Stimulated activated CD8-positive, alpha-beta memory T cell treated with anti-CD3 and anti-CD28 coated beads, Interleukin-2, amount 100 ng/mL, for 48 hours (primary cell): Measurements from ENCODE around the gene CDYL.
"Not testable (repeated sequence)": the region's sequence is repeated elsewhere in the genome, so short reads cannot be mapped to it uniquely, and the experiment has no call there.

ENCODE experiments used
- DNase-seq, 2 donors: peaks; one replicate each; pipeline ENCODE4 v3.0.0-alpha.2; 2020; ENCODE audit warnings: low read depth in 2 of 2

Gene CDYL

DNA sequence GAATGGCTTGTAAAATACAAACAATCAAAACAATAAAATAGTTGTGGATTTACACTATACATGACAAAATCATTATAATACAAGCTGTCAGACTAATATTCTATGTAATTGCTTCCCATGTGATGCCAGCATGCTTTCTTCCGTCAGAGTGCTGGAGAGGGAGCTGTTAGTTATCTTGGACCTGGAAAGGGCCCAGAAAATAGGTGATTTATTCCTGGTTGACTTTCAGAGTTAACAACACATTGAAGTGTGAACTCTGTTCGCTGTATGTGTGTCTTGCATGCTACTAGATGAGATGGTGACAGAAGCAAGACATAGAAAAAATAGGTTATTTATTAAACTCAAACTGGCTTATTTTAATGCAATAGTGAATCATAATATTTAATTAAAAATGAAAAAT lies 70.2 kb downstream of the CDYL start:
- no peak for DNase-seq

DNA sequence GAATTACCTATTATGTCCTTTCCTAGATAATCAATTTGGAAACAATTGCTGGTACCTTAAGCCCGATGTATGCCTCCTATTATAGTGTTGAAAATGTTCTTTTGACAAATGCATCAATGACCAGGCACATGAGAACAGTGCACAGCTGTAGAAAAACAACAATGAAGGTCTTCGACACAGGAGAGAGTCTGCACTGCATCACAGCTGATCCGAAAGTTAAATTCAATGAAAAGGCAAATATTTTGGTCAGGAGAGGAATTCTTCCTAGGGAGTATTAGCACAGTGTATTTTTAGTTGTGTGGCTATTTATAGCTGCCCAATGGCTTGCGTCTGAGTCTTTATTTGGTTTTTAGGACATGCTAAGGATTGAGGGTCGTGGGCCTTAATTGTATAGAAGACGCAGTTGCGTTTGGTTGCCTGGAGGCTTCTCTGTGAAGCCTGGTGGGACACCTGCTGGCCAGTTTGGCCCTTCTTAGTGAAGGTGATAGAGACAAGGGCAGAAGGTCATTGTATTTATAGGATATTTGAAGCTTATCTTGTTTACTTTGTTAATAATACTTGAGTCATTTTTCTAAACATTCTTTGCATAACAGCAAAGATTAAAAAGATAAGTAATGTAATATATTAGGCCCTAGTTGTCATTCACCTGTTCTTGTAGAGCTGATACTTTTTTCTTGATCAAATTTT lies 72.3 kb downstream of the CDYL start:
- no peak for DNase-seq

GRCh38 chr6:4849226-4850022 lies 73.2 kb downstream of the CDYL start:
- no peak for DNase-seq

DNA sequence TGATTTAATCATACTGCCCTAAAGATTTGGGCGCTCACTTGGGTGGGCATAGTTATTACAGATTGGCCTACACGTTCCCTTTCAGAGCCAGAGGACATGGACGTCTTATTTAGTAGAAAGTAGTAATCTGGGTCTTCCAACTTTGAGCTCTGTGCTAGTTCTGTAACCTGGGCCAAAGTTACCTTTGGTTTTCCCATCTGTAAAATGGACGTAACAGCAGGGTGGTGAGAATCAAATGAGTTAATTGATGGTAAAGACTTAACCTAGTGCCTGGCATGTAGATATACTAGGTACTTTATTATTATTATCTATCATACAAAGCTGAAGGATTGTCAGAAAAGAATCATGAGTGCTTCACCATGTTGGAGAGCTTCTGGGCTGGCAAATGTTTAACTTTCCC lies 74.8 kb downstream of the CDYL start:
- no peak for DNase-seq

GRCh38 chr6:4852186-4852585 lies 76.0 kb downstream of the CDYL start:
- not testable (repeated sequence) for DNase-seq

DNA sequence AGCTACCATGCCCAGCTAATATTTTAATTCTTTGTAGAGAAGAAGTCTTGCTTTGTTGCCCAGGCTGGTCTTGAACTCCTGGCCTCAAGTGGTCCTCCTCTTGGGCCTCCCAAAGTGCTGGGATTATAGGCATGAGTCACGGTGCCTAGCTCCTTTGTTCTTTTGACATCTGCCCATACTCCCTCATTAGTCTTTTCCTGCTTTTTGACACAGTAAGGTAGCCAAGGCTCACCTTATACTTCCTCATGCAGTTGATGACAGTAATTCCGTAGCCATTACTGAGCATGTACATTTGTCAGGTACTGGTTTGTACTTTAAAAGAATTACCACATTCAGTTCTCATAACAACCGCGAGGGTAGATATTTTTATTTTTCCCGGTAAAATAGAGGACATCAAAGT lies 76.7 kb downstream of the CDYL start:
- DNase-seq: no peak

DNA sequence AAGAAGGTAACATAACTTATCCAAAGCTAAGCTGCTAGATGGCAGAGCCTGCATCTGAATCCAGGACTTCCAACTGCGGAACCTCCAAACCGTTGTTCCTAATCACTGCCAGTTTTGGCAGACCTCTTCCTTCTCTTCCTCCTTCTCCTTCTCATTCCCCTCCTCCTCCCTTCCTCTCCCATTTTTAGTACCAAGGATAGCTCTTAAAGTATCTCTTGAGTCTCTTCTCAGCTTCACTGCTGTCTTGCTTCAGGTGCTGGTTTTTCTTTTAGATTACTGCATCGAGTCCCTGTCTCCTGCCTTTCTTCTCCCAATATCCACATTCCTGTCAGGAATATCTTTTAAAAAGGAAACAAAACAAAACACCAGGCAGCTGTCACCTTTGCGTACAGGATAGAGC lies 77.1 kb downstream of the CDYL start:
- no peak for DNase-seq

DNA sequence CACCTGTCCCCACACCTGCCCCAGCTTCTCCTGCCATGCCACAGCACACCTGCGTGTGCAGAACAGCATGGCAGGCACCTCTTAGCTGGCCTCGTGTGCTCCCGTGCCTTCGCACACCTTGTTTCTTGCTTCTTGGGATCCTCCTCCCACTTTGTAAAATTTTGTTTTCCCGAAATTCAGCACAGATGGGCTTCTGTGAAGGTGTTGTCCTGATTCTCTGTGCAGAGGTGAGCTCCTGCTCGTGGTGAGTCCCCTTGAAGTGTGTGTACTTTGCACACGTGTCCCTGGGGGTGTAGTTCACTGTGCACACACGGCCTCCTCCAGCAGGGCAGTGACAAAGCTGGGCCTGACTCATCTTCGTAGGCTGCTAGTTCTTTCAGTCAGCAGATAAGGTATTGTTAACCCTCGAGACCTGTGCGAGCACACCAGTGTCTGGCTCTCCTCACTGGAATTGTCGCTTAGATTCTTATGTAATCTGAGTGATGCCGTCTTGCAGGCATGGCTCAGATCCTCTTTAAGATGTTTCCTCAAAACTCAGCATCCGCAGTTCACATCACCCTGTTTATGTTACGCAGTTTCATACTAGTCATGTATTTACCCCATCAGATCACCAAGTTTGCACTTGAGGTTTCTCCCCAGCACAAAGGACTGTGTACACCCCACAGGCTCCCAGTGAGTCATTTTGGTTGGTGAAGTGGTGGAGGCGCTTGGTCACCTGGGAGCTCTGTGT lies 77.7 kb downstream of the CDYL start:
- no peak for DNase-seq

- DNase-seq: no peak
Observed at GRCh38 chr6:4856785-4857184, 80.6 kb downstream of the CDYL start.

DNA sequence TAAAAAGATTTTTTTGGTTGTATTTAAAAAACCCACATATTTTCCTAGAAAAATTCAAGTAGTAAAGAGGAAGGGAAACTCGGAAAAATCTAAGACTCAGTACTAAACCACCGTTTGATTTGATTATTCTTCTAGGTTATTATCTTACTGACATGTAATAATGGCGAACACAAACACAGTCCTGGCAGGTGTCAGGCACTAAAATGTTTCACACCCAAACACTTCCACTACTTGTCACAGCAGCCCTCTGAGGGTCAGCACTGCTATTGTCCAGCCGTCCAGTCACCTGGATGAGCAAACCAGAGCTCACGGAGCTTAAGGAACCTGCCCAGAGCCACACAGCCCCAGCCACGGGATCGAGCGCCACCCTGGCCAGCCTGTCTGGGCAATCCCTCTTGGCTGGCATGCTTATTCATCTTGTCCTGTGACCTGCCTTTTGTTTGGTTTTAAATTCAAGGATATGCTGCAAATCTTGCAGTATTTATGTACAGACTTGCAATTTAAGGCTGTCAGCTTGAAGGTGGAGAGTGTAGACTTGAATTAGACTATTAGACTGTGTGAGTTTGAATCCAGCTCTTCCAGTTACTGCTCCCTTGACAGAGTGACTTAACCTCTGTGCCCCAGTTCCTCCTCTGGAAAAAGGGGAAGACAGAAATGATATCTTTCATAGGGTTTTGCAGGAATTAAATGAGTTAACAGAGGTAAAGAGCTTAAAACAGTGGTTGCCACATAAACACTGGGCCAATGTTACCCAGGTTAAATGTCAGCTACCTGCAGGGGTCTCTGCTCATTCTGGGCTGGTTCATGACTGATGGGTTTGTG lies 82.2 kb downstream of the CDYL start:
- no peak for DNase-seq

- no peak for DNase-seq
Observed at GRCh38 chr6:4860387-4860786, 84.2 kb downstream of the CDYL start.

- no peak for DNase-seq
Observed at GRCh38 chr6:4861564-4861963, 85.4 kb downstream of the CDYL start.

- DNase-seq: no peak
Observed at GRCh38 chr6:4864519-4864918, 88.3 kb downstream of the CDYL start.

- not testable (repeated sequence) for DNase-seq
Observed at GRCh38 chr6:4865006-4865405, 88.8 kb downstream of the CDYL start.

- no peak for DNase-seq
Observed at GRCh38 chr6:4870821-4871494, 94.8 kb downstream of the CDYL start.

DNA sequence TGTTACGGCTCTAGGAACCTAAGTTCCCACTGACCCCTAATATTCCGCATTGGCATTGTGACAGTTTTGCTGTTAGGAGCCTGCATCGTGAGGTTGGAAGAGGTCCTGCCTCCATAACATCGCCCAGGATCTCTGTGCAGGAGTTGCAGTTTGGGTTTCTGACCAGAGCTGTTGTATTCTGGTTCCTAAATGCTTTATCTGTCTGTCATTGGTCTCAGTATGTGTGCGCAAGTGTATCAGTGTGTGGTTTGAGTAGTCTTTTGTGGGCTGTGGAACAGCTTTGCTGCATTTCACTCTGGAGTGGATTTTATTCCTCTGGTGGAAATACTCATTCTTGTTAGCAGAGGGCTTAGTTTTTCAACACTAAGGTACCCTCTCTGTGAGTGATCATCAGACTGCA lies 95.6 kb downstream of the CDYL start:
- no peak for DNase-seq

DNA sequence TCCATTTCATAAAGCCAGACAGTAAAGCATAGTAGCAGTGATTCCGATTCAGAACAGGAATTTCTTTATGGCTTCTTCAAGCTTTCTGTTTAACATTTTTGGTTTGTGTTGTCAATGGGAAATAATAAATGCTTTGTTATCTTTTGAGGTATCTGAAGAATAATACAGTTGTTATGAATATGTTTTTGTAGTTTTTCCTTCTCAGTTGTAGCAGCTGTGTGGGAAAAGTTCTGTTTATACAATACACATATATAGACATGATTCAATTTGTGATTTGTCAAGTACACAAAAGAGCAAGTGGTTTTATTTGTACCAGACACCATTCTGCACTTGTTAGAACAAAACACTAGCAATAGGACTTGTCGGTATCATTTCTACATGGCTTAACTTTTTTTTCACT lies 96.6 kb downstream of the CDYL start:
- DNase-seq: no peak

DNA sequence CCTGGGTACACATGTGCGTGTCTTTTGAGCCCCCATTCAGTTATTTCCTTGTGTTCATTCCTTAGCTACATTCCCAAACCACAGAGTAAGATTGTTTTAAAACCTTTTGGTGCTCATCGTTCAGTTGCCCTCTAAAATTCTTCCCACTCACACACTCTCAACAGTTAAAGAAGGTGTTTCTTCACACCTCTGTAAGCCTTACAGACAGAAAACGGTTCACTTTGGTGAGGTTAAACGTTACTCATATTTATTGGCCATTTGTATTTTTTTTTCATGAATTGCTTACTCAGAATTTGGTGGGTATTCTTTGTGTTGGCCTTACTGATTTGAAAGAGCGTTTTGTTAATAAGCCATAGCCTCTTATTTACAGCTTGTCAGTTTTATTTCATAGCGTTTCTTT lies 97.7 kb downstream of the CDYL start:
- DNase-seq: no peak

DNA sequence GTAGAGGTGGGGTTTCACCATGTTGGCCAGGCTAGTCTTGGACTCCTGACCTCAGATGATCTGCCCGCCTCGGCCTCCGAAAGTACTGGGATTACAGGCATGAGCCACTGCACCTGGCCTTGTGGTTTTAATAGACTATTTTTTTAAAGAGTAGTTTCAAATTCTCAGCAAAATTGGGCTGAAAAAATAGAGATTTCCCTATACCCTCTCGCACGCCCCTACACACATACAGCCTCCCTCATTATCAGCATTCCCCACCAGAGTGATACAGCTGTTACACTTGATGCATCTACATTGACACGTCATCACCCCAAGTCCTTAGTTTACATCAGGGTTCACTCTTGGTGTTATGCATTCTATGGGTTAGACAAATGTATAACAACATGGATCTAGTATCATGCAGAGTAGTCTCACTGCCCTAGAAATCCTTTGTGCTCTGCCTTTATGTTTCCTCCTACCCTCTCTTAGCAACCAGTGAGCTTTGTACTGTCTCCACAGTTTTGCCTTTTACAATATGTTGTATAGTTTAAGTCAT lies 103.6 kb downstream of the CDYL start:
- no peak for DNase-seq

DNA sequence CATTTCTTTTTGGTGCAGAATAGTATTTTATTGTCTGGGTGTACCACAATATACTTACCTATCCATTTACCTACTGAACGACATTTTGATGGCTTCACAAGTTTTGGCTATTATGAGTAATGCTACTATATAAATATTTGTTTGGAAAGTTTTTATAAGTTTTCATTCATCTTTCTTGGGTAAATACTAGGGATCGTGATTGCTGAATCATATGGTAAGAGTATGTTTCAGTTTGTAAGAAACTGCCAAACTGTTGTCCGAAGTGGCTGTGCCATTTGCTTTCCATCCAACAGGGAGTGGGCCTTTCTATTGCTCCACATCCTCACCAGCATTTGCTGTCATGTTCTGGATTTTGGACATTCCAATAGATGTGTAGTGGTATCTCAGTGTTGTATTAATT lies 104.2 kb downstream of the CDYL start:
- no peak for DNase-seq

- DNase-seq: no peak
Observed at GRCh38 chr6:4883298-4883697, 107.1 kb downstream of the CDYL start.
